HL-60 (cell line): Measurements from ENCODE around the gene TMEM132D.

Experiments used
- DNase-seq, 2 experiments: peaks; one replicate each; pipeline ENCODE4 v3.0.0-alpha.2; 2010 to 2020; ENCODE audit warnings: low read depth in 1 of 2, low spot score in 1 of 2
- H3K27ac ChIP-seq: fragments of 250-450 bp; sonication (Bioruptor Pico); replicated peaks from 2 replicates; pipeline ENCODE4 v1.5.1; 2020; ENCODE audit warnings: mild to moderate bottlenecking, moderate library complexity
- H3K27me3 ChIP-seq: fragments of 250-450 bp; sonication (Bioruptor Pico); 2 replicates; pipeline ENCODE4 v1.5.1; 2021; ENCODE audit warnings: mild to moderate bottlenecking, moderate library complexity; ENCODE audit not compliant: insufficient read depth, poor library complexity, severe bottlenecking
- H3K4me3 ChIP-seq: replicated peaks from 2 replicates; pipeline ENCODE4 v1.5.1; 2011; ENCODE audit warnings: mild to moderate bottlenecking, control low read depth, low read length; ENCODE audit not compliant: insufficient read depth
- GABPA ChIP-seq: IDR thresholded peaks from 2 replicates; pipeline ENCODE4 v1.6.1; 2012; ENCODE audit warnings: low read depth
- POLR2AphosphoS5 ChIP-seq: IDR thresholded peaks from 2 replicates; pipeline ENCODE4 v1.6.1; 2012; ENCODE audit warnings: low read depth
- SPI1 ChIP-seq: IDR thresholded peaks from 2 replicates; pipeline ENCODE4 v1.6.1; 2012; ENCODE audit warnings: low read depth, mild to moderate bottlenecking, borderline replicate concordance
- TF ChIP-seq, protein P1 (sequence below): IDR thresholded peaks from 2 replicates; pipeline ENCODE4 v1.6.1; 2012; ENCODE audit warnings: low read depth; ENCODE audit not compliant: insufficient replicate concordance
- TF ChIP-seq, protein P2 (sequence below): IDR thresholded peaks from one replicate; pipeline ENCODE4 v1.5.1; 2011; ENCODE audit warnings: low read length, control low read depth, inconsistent platforms; ENCODE audit not compliant: insufficient read depth

The TMEM132D gene

GRCh38 chr12:129844662-129845220, 59.1 kb downstream of the TMEM132D start:
- TF ChIP-seq GABPA (no peak), SPI1 (no peak), POLR2AphosphoS5 (no peak)
- TF ChIP-seq, protein P1, sequence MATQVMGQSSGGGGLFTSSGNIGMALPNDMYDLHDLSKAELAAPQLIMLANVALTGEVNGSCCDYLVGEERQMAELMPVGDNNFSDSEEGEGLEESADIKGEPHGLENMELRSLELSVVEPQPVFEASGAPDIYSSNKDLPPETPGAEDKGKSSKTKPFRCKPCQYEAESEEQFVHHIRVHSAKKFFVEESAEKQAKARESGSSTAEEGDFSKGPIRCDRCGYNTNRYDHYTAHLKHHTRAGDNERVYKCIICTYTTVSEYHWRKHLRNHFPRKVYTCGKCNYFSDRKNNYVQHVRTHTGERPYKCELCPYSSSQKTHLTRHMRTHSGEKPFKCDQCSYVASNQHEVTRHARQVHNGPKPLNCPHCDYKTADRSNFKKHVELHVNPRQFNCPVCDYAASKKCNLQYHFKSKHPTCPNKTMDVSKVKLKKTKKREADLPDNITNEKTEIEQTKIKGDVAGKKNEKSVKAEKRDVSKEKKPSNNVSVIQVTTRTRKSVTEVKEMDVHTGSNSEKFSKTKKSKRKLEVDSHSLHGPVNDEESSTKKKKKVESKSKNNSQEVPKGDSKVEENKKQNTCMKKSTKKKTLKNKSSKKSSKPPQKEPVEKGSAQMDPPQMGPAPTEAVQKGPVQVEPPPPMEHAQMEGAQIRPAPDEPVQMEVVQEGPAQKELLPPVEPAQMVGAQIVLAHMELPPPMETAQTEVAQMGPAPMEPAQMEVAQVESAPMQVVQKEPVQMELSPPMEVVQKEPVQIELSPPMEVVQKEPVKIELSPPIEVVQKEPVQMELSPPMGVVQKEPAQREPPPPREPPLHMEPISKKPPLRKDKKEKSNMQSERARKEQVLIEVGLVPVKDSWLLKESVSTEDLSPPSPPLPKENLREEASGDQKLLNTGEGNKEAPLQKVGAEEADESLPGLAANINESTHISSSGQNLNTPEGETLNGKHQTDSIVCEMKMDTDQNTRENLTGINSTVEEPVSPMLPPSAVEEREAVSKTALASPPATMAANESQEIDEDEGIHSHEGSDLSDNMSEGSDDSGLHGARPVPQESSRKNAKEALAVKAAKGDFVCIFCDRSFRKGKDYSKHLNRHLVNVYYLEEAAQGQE = no peak
- TF ChIP-seq, protein P2, sequence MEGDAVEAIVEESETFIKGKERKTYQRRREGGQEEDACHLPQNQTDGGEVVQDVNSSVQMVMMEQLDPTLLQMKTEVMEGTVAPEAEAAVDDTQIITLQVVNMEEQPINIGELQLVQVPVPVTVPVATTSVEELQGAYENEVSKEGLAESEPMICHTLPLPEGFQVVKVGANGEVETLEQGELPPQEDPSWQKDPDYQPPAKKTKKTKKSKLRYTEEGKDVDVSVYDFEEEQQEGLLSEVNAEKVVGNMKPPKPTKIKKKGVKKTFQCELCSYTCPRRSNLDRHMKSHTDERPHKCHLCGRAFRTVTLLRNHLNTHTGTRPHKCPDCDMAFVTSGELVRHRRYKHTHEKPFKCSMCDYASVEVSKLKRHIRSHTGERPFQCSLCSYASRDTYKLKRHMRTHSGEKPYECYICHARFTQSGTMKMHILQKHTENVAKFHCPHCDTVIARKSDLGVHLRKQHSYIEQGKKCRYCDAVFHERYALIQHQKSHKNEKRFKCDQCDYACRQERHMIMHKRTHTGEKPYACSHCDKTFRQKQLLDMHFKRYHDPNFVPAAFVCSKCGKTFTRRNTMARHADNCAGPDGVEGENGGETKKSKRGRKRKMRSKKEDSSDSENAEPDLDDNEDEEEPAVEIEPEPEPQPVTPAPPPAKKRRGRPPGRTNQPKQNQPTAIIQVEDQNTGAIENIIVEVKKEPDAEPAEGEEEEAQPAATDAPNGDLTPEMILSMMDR = no peak
- Histone ChIP-seq H3K27ac (no peak overlapping the region), H3K4me3 (no peak overlapping the region), H3K27me3 (no peaks in the 10 kb centered on the region)
- DNase-seq = no peak

DNA sequence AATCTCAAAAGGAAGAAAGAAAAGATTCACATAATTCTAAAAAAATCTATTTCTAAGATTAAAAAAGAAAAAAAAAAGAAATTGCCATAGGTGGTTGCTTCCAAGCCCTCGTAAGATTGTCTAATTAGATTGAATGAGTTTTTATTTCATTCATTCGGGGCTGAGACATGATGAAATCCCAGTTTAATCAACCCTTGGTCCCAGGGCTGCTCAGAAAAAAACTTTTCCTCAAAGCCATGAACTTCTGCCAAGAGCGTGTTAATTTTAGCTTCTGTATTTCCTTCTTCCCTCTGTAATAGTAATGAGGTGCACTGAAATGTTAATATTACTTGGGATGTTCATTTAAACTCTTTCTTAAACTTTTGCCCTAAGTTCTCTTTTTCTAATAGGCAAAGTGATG, 62.6 kb downstream of the TMEM132D start:
- Histone ChIP-seq H3K4me3 (no peak overlapping the region), H3K27ac (no peak overlapping the region), H3K27me3 (no peaks in the 10 kb centered on the region)
- no peak for DNase-seq
- TF ChIP-seq POLR2AphosphoS5 (no peak), GABPA (no peak), SPI1 (no peak)
- TF ChIP-seq, protein P2 = no peak
- TF ChIP-seq, protein P1 = no peak

- TF ChIP-seq POLR2AphosphoS5 (no peak), SPI1 (no peak), GABPA (no peak)
- TF ChIP-seq, protein P2 = no peak
- TF ChIP-seq, protein P1 = no peak
- Histone ChIP-seq H3K27me3 (no peaks in the 10 kb centered on the region), H3K27ac (no peak overlapping the region), H3K4me3 (no peak overlapping the region)
- DNase-seq = no peak
Observed at GRCh38 chr12:129840145-129840884, 63.5 kb downstream of the TMEM132D start.
